HL-60/S4 treated with phorbol 12-myristate 13-acetate at 8.2 ng/mL for 4 days and 3 days (cell line): ENCODE data around the gene GPATCH11.

Source experiments
- in situ Hi-C: fragments of 300-500 bp; cut with MboI; formaldehyde crosslinking; loops from 2 replicates; pipeline ENCODE4 v1.15.0; 2022; ENCODE audit warnings: low sequenced_read_pairs

The GPATCH11 gene

DNA sequence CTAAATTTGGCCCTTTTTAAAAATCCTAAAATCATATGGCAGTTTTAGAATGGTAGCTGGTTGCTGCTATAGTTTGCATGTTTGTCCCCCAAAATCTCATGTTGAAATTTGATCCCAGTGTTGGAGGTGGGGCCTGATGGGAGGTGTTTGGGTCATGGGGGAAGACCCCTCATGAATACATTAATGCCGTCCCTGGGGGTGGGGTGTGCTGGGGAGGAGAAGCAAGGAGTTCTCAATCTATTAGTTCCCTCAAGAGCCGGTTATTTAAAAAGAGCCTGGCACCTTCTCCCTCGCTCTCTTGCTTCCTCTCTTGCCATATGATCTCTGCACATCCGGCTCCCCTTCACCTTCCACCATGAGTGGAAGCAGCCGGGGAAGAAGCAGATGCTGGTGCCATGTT lies 20.8 kb downstream of the GPATCH11 start:
- in situ Hi-C loops, result no loop called here

DNA sequence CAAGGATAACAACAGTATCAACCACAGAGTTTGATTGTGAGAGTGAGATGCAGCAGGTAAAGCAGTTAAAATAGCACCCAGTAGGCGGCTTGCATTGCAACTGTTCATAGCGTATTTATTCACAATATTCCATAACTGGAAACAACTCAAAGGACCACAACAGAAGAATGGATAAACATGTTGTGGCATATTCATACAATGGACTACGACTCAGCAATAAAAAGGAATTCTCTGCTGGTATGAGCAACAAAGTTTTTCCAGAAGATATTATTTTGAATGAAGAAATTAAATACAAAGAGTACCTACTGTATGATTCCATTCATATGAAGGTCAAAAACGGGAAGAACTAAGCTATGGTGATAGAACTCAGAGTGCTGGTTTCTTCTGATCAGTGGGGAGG lies 25.2 kb downstream of the GPATCH11 start:
- in situ Hi-C loops, result no loop called here

GRCh38 chr2:37110306-37111212 lies 26.2 kb downstream of the GPATCH11 start:
- in situ Hi-C loops, result no loop called here

GRCh38 chr2:37111958-37112357 lies 27.6 kb downstream of the GPATCH11 start:
- in situ Hi-C loops, result no loop called here

- in situ Hi-C loops, result no loop called here
Measured at GRCh38 chr2:37117566-37117965, 33.2 kb downstream of the GPATCH11 start.

- in situ Hi-C loops, result no loop called here
Measured at GRCh38 chr2:37119157-37119556, 34.8 kb downstream of the GPATCH11 start.

- in situ Hi-C loops, result no loop called here
Measured at GRCh38 chr2:37125416-37125815, 41.1 kb downstream of the GPATCH11 start.

GRCh38 chr2:37132914-37133313 lies 48.6 kb downstream of the GPATCH11 start:
- in situ Hi-C loops, result no loop called here

GRCh38 chr2:37142546-37142945 lies 58.2 kb downstream of the GPATCH11 start:
- in situ Hi-C loops, result no loop called here

GRCh38 chr2:37143974-37144373 lies 59.7 kb downstream of the GPATCH11 start:
- in situ Hi-C loops, result no loop called here

DNA sequence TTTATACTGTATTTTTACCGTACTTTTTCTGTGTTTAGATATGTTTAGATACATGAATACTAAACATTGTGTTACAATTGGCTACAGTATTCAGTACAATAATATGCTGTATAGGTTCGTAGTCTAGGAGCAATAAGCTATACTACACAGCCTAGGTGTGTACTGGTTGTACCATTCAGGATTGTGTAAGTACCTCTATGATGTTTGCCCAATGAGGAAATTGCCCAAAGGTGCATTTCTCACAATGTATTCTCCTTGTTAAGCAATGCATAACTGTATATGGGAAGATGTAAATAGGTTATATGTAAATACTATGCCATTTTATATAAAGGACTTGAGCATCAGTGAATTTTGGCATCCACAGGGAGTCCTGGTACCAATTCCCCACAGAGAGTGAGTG lies 61.7 kb downstream of the GPATCH11 start:
- in situ Hi-C loops, result no loop called here

- in situ Hi-C loops, result no loop called here
Measured at GRCh38 chr2:37148325-37148724, 64.0 kb downstream of the GPATCH11 start.
